ENCODE results near the gene PIK3R5. TPM values are rescaled to one million over a fixed set of nuclear protein-coding genes. Genes with fewer than 3 reads are reported as not detected.

PIK3R5 gene
- total RNA-seq, 1 donor from 2014 or later, result 0.25 TPM

DNA sequence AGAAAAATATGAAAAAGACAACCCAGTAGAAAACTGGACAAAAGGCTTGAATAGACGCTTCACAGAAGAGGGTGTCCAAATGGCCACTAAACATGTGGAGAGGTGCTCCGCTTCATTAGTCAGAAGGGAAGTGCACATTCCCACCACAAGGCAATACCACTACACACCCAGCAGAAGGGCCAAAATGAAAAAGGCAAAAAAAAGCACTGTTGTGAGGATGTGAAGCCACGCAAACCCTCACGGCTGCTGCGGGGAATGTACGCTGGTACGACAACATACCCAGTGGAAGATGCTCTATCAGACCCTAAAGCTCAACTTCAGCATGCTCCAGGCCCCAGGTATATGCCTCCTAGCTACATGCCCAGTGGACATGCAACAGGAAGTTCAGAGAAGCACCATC lies 17.0 kb downstream of the PIK3R5 start:
- no peak for DNase-seq (ENCODE audit: low spot score in 2 of 2, unreplicated experiment in 2 of 2)
- TF ChIP-seq, protein P1, sequence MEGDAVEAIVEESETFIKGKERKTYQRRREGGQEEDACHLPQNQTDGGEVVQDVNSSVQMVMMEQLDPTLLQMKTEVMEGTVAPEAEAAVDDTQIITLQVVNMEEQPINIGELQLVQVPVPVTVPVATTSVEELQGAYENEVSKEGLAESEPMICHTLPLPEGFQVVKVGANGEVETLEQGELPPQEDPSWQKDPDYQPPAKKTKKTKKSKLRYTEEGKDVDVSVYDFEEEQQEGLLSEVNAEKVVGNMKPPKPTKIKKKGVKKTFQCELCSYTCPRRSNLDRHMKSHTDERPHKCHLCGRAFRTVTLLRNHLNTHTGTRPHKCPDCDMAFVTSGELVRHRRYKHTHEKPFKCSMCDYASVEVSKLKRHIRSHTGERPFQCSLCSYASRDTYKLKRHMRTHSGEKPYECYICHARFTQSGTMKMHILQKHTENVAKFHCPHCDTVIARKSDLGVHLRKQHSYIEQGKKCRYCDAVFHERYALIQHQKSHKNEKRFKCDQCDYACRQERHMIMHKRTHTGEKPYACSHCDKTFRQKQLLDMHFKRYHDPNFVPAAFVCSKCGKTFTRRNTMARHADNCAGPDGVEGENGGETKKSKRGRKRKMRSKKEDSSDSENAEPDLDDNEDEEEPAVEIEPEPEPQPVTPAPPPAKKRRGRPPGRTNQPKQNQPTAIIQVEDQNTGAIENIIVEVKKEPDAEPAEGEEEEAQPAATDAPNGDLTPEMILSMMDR (IDR thresholded peaks at IDR 0.05; ENCODE audit: unreplicated experiment), result no peak
- no peaks in the 10 kb centered on the region for H3K4me1 Mint-ChIP-seq
- H3K27ac Mint-ChIP-seq, result no peak overlapping the region
- H3K9me3 Mint-ChIP-seq, result peaks cover 11% of the 10 kb centered on the region
- no peak overlapping the region for H3K4me3 Mint-ChIP-seq
- H3K36me3 Mint-ChIP-seq, result no peaks in the 10 kb centered on the region
- H3K27me3 Mint-ChIP-seq (ENCODE audit: low read depth), result peaks cover 69% of the 10 kb centered on the region

DNA sequence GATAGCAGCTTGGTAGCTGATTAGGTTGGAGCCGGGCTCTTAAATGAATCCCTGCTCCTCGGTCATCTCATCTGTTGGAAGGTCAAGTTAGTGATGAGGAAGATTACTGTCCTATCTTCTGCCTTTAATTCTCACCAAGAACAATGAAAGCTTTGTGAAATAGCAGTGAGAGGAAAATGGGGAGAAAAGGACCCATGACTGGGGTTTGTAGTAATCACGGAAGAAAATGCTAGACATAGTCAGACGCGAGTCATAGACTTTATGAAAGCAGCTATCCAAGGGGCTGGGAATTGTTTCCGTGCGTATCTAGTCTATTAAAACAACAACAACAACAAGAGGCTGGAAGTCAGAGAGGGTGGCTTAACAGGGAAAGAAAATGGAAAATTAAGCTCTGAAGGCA lies 18.3 kb downstream of the PIK3R5 start:
- no peak for DNase-seq (ENCODE audit: low spot score in 2 of 2, unreplicated experiment in 2 of 2)
- Mint-ChIP-seq H3K4me3 (no peak overlapping the region), H3K27ac (no peak overlapping the region), H3K27me3 (ENCODE audit: low read depth) (peaks cover 66% of the 10 kb centered on the region), H3K9me3 (peaks cover 11% of the 10 kb centered on the region), H3K4me1 (no peaks in the 10 kb centered on the region), H3K36me3 (no peaks in the 10 kb centered on the region)
- TF ChIP-seq, protein P1 (IDR thresholded peaks at IDR 0.05; ENCODE audit: unreplicated experiment), result no peak

DNA sequence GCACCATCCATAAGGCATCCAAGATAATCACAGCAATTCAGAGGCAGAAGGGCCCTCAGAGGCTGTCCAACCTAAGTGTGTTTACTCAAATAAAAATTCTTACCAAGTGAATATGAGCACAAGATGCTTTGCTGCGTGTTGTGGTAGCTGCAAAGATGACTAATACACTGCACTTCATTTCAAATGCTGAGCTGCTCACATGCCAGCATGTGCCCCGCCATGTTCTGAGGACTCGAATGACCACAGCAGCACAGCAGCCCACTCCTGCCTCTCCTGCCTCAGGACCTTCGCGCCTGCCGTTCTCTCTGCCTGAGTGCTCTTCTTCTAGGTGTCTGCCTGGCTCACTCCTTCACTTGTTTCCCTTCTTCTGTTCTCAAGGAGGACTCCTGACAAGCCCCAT lies 19.0 kb downstream of the PIK3R5 start:
- DNase-seq (ENCODE audit: low spot score in 2 of 2, unreplicated experiment in 2 of 2), result no peak
- no peak overlapping the region for H3K27ac Mint-ChIP-seq
- H3K36me3 Mint-ChIP-seq, result no peaks in the 10 kb centered on the region
- no peaks in the 10 kb centered on the region for H3K4me1 Mint-ChIP-seq
- peaks cover 65% of the 10 kb centered on the region for H3K27me3 Mint-ChIP-seq (ENCODE audit: low read depth)
- no peak overlapping the region for H3K4me3 Mint-ChIP-seq
- H3K9me3 Mint-ChIP-seq, result peaks cover 8% of the 10 kb centered on the region
- TF ChIP-seq, protein P1 (IDR thresholded peaks at IDR 0.05; ENCODE audit: unreplicated experiment), result no peak

DNA sequence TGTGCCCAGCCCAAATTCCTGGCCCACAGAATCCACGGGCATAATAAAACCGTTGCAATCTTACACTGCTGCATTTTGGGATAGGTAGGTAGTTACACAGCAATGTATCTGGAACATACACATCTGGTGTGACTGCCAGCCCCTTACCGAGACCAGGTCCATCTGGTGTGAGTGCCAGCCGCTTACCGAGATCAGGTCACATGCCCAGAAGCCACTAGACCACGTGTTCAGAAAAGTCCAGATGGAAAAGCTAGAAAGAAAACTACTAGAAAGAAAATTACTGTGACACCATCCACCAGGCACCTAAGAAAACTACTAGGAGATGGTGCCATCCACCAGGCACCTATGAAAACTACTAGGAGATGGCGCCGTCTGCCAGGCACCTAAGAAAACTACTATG lies 19.4 kb downstream of the PIK3R5 start:
- no peaks in the 10 kb centered on the region for H3K4me1 Mint-ChIP-seq
- no peak overlapping the region for H3K27ac Mint-ChIP-seq
- no peak overlapping the region for H3K4me3 Mint-ChIP-seq
- TF ChIP-seq, protein P1 (IDR thresholded peaks at IDR 0.05; ENCODE audit: unreplicated experiment), result no peak
- H3K9me3 Mint-ChIP-seq, result peaks cover 8% of the 10 kb centered on the region
- H3K36me3 Mint-ChIP-seq, result no peaks in the 10 kb centered on the region
- peaks cover 65% of the 10 kb centered on the region for H3K27me3 Mint-ChIP-seq (ENCODE audit: low read depth)
- DNase-seq (ENCODE audit: low spot score in 2 of 2, unreplicated experiment in 2 of 2), result no peak

DNA sequence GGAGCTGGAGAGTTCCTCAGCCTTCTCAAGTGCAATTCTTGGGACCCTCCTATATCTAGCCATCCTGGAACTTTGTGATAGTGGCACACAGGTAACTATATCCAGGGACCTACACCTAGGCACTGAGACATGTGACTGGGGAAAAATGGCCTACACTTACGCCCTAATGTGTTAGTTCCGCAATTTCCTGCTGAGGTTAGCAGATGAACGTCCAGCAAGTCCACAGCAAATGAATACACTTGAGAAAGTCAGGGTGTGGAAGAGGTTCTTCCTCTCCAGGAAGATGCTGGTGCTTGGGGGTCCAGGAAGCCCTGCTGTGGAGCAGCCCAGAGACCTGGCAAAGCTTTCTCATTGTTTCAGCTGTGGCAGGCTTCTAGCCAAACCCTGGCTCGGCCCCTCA lies 20.8 kb downstream of the PIK3R5 start:
- H3K9me3 Mint-ChIP-seq, result peaks cover 8% of the 10 kb centered on the region
- peaks cover 71% of the 10 kb centered on the region for H3K27me3 Mint-ChIP-seq (ENCODE audit: low read depth)
- TF ChIP-seq, protein P1 (IDR thresholded peaks at IDR 0.05; ENCODE audit: unreplicated experiment), result no peak
- H3K4me3 Mint-ChIP-seq, result no peak overlapping the region
- no peaks in the 10 kb centered on the region for H3K4me1 Mint-ChIP-seq
- DNase-seq (ENCODE audit: low spot score in 2 of 2, unreplicated experiment in 2 of 2), result no peak
- H3K27ac Mint-ChIP-seq, result no peak overlapping the region
- no peaks in the 10 kb centered on the region for H3K36me3 Mint-ChIP-seq

DNA sequence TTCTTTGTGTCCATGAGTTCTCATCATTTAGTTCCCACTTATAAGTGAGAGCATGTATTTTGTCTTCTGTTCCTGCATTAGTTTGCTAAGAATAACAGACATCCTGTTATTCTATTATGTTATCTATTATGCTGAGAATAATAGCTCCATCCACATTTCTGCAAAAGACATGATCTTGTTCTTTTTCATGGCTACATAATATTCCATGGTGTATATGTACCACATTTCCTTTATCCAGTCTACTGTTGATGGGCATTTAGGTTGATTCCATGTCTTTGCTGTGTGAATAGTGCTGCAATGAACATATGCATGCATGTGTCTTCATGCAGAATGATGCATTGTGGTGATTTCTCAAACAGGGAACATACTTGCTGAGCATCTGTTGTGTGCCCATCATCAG lies 21.4 kb downstream of the PIK3R5 start:
- Mint-ChIP-seq H3K27ac (no peak overlapping the region), H3K4me1 (no peaks in the 10 kb centered on the region), H3K27me3 (ENCODE audit: low read depth) (peaks cover 73% of the 10 kb centered on the region), H3K9me3 (peaks cover 8% of the 10 kb centered on the region), H3K36me3 (no peaks in the 10 kb centered on the region), H3K4me3 (no peak overlapping the region)
- TF ChIP-seq, protein P1 (IDR thresholded peaks at IDR 0.05; ENCODE audit: unreplicated experiment), result no peak
- no peak for DNase-seq (ENCODE audit: low spot score in 2 of 2, unreplicated experiment in 2 of 2)

Measured in mesothelial cell of epicardium (in vitro differentiated cells).